ENCODE measurements around the gene PPP1CA. TPM values are rescaled to one million over a fixed set of nuclear protein-coding genes. Genes with fewer than 3 reads are reported as not detected.

The PPP1CA gene
- total RNA-seq, 1 donor = 172 TPM

DNA sequence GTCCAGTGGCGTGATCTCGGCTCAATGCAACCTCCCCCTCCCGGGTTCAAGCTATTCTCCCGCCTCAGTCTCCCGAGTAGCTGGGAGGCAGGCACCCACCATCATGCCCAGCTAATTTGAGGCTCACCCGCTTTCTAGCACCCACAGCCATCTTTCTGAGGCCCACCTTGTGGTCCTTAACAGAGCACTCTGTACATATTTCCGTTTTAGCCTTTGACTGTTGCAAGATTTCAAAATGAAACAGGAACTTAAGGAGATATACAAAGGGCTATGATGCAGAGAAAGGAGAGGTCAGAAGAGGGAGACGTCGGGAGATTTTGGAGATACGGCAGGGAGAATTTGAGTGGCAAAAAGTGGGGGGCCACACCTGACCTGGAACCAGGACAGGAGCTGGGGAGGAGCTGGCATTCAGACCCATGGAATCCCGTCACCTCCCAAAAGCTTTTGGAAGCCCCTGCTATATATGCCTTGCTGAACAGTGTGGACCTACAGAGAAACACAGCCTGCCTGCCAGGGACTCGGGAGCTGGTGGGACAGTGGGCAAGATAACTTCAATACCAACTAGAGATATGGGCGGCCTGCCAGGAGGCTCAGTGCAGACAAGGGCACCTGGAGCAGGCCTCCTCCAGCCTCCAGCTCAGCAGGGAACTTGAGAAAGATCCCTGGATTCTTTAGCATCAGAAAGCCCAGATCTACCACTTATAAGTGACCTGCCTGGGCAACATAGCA, 20.2 kb downstream of the PPP1CA start:
- no peak for DNase-seq (ENCODE audit: low read depth)
- no peak overlapping the region for H3K4me3 ChIP-seq (ENCODE audit: low read depth, low read length)
- TF ChIP-seq CTCF (IDR thresholded peaks at IDR 0.05; ENCODE audit: insufficient read depth, low read depth, low read length) = no peak

- no peak overlapping the region for H3K4me3 ChIP-seq (ENCODE audit: low read depth, low read length)
- peak; percentile 73 for DNase-seq (ENCODE audit: low read depth)
- TF ChIP-seq CTCF (IDR thresholded peaks at IDR 0.05; ENCODE audit: insufficient read depth, low read depth, low read length) = no peak
Observed at GRCh38 chr11:67379061-67380058, 22.3 kb downstream of the PPP1CA start.

DNA sequence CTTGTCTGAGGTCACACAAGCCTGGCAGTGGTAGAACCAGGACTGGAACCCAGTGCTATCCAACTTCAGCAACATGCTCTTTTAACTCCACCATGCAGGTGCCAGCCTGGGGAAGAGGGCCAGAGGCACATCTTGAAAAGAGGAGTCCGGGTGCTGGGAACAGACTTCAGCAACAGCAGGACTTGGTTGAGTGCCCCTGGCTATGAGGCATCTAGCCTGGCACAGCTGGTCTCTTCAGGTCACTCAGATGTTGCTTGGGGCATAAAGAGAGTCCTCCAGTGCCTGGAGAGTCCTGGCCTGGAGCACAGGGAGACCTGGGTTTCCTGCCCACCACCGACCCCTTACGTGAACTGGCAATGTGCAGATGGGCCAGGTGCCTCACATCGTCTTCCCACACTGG, 23.1 kb downstream of the PPP1CA start:
- no peak for DNase-seq (ENCODE audit: low read depth)
- TF ChIP-seq CTCF (IDR thresholded peaks at IDR 0.05; ENCODE audit: insufficient read depth, low read depth, low read length) = no peak
- no peak overlapping the region for H3K4me3 ChIP-seq (ENCODE audit: low read depth, low read length)

GRCh38 chr11:67376873-67377808, 24.5 kb downstream of the PPP1CA start:
- no peak for DNase-seq (ENCODE audit: low read depth)
- TF ChIP-seq CTCF (IDR thresholded peaks at IDR 0.05; ENCODE audit: insufficient read depth, low read depth, low read length) = no peak
- no peak overlapping the region for H3K4me3 ChIP-seq (ENCODE audit: low read depth, low read length)

GRCh38 chr11:67376063-67376820, 25.4 kb downstream of the PPP1CA start:
- DNase-seq (ENCODE audit: low read depth) = no peak
- H3K4me3 ChIP-seq (ENCODE audit: low read depth, low read length) = no peak overlapping the region
- no peak for TF ChIP-seq CTCF (IDR thresholded peaks at IDR 0.05; ENCODE audit: insufficient read depth, low read depth, low read length)

All from fibroblast of villous mesenchyme (primary cell).